Ascending aorta (tissue), 2 donors: ENCODE measurements around the gene SLC6A11. TPM values are rescaled to one million over a fixed set of nuclear protein-coding genes. Genes with fewer than 3 reads are reported as not detected.

Experiments
- DNase-seq, 2 donors: peaks; one replicate each; pipeline ENCODE4 v3.0.0-alpha.2; 2019; ENCODE audit warnings: low spot score in 2 of 2
- H3K27ac ChIP-seq, 2 donors: fragments of 200-600 bp; sonication (generic); one replicate each; pipeline ENCODE4 v1.5.1; 2016 to 2017; ENCODE audit warnings: mild to moderate bottlenecking in 1 of 2
- H3K27me3 ChIP-seq: fragments of 200-600 bp; sonication (generic); one replicate; pipeline ENCODE4 v1.5.1; 2017
- H3K36me3 ChIP-seq, 2 donors: fragments of 200-600 bp; sonication (generic); one replicate each; pipeline ENCODE4 v1.5.1; 2016
- H3K4me1 ChIP-seq, 2 donors: fragments of 200-600 bp; sonication (generic); one replicate each; pipeline ENCODE4 v1.5.1; 2016 to 2017; ENCODE audit warnings: mild to moderate bottlenecking in 1 of 2
- H3K4me3 ChIP-seq, 2 donors: fragments of 200-600 bp; sonication (generic); one replicate each; pipeline ENCODE4 v1.5.1; 2016 to 2017; ENCODE audit warnings: mild to moderate bottlenecking in 1 of 2
- H3K9me3 ChIP-seq, 2 donors: fragments of 200-600 bp; sonication (generic); one replicate each; pipeline ENCODE4 v1.5.1; 2016
- intact Hi-C: fragments of 100-400 bp; cut with DNase I; formaldehyde crosslinking; loops from one replicate; pipeline ENCODE4 v1.15.1; 2023
- total RNA-seq: library from RNA; depleted of rRNA; stranded (reverse); fragments of >200 nt; gene quantifications from one replicate; pipeline ENCODE4 v1.1.0, GENCODE V29; 2016
- TF ChIP-seq, protein P1 (sequence below), 3 experiments: fragments of 200-600 bp in 2 of 3; fragments of 450-650 bp in 1 of 3; sonication (generic) in 2 of 3; IDR thresholded peaks; one replicate each; pipeline ENCODE4 v1.5.1; 2016 to 2019; ENCODE audit warnings: antibody characterized with exemption in 3 of 3, mild to moderate bottlenecking in 1 of 3, moderate library complexity in 1 of 3

SLC6A11 gene
- total RNA-seq, 1 donor from 2014 or later, result not detected

DNA sequence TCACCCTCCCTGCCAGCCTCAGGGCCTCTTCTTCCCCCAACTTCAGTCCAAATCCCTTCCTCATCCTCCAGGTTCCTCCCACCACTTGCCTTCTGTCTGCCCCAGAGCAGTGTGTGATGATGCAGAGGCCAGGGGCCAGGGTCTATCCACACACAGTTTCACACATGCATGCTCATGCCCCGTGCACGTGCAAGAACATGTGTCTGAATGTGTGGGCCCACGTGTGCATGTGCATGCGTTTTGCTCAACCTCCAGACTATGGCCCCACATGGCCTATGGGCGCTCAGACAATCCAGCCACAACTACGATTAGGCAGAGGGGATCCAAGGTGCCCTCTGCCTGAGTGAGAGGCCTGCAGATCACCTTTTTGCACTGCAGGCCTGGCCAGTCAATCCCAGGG is 144.2 kb downstream of the SLC6A11 start:
- no peaks in the 10 kb centered on the region for H3K4me1 ChIP-seq
- TF ChIP-seq, protein P1, sequence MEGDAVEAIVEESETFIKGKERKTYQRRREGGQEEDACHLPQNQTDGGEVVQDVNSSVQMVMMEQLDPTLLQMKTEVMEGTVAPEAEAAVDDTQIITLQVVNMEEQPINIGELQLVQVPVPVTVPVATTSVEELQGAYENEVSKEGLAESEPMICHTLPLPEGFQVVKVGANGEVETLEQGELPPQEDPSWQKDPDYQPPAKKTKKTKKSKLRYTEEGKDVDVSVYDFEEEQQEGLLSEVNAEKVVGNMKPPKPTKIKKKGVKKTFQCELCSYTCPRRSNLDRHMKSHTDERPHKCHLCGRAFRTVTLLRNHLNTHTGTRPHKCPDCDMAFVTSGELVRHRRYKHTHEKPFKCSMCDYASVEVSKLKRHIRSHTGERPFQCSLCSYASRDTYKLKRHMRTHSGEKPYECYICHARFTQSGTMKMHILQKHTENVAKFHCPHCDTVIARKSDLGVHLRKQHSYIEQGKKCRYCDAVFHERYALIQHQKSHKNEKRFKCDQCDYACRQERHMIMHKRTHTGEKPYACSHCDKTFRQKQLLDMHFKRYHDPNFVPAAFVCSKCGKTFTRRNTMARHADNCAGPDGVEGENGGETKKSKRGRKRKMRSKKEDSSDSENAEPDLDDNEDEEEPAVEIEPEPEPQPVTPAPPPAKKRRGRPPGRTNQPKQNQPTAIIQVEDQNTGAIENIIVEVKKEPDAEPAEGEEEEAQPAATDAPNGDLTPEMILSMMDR (IDR thresholded peaks at IDR 0.05), result no peak
- no peak overlapping the region for H3K27ac ChIP-seq
- DNase-seq, result no peak
- H3K4me3 ChIP-seq, result no peak overlapping the region
- H3K9me3 ChIP-seq, result no peaks in the 10 kb centered on the region
- no peaks in the 10 kb centered on the region for H3K36me3 ChIP-seq
- H3K27me3 ChIP-seq, result no peaks in the 10 kb centered on the region
- intact Hi-C loops, result no loop called here

DNA sequence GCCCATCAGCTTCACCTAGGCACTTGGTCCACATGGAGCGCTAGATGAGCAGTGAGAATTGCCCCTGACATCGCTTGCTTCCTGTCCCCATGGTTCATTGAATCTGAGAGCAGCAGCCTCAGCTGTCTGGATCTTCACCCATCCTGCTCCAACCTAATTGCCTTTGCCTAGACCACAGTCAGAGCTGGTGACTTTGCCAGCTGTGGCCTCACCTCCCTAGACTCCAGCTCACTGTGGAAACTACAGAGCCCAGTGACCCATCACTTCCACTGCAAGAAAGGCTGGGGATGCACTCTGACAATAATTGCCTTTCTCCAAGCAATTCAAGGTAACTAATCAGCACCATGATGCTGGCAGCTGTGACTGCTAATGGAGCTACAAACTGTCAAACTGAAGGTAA is 145.9 kb downstream of the SLC6A11 start:
- Histone ChIP-seq H3K9me3 (no peaks in the 10 kb centered on the region), H3K36me3 (no peaks in the 10 kb centered on the region), H3K4me3 (no peak overlapping the region), H3K27ac (no peak overlapping the region), H3K4me1 (no peaks in the 10 kb centered on the region), H3K27me3 (no peaks in the 10 kb centered on the region)
- TF ChIP-seq, protein P1 (IDR thresholded peaks at IDR 0.05), result no peak
- DNase-seq, result no peak
- intact Hi-C loops, result no loop called here

DNA sequence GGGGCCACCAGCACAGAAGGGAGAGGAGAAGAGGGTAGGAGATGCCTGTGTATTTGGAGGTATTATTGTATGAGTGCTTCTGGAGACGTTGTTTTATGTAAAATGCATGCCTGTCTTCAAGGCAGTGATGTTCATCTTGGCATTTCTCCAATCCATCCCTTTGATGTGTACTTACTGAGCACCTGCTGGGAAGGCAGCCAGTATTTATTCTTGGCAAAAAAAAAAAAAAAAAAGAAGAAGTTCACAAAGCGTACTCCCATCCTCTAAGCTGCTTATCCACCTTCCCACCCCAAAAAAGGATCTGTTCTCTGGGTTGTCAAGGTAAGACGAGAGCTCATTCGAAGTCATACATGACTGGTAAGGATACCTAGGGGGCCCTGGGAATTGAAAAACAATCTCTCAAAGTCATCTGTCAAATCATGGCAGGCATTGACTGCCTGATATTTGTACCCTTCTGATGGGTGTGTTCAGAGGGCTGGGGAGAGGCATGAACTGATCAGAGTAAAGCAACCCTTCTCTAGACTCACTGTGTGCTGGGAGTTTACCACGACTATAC is 146.5 kb downstream of the SLC6A11 start:
- TF ChIP-seq, protein P1 (IDR thresholded peaks at IDR 0.05), result no peak
- Histone ChIP-seq H3K36me3 (no peaks in the 10 kb centered on the region), H3K4me3 (no peak overlapping the region), H3K9me3 (no peaks in the 10 kb centered on the region), H3K27me3 (no peaks in the 10 kb centered on the region), H3K27ac (no peak overlapping the region), H3K4me1 (no peaks in the 10 kb centered on the region)
- intact Hi-C loops, result no loop called here
- no peak for DNase-seq

DNA sequence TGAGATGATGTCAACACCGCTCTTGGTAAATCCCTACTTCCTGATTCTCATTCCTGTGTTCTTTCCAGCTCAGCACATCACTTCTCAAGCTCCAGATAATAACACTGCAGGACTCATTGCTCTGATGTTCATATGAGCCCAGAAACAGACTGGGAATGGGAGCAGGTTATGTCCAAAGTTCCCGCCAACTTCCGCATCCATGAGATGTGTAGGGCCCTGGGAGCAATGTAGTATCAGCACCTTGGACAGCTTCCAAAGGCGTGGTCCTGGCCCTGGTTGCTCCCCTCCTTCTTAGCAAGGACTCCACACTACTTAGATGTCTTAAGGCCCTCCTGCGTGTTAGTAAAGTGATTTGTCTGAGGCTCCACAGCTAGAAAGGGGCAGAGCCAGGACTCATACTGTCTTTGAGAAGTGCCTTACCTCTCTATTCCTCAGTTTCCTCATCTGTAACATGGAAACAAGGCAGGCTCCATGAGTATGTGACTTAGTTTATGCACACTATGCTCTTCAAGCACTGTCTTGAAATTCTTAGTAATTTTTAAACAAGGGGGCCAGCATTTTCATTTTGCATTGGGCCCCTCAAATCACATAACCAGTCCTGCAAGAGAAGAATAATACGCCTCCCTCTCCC is 148.6 kb downstream of the SLC6A11 start:
- TF ChIP-seq, protein P1 (IDR thresholded peaks at IDR 0.05), result no peak
- Histone ChIP-seq H3K27ac (no peak overlapping the region), H3K9me3 (no peaks in the 10 kb centered on the region), H3K4me3 (no peak overlapping the region), H3K4me1 (no peaks in the 10 kb centered on the region), H3K36me3 (no peaks in the 10 kb centered on the region), H3K27me3 (no peaks in the 10 kb centered on the region)
- intact Hi-C loops, result no loop called here
- DNase-seq, result no peak

DNA sequence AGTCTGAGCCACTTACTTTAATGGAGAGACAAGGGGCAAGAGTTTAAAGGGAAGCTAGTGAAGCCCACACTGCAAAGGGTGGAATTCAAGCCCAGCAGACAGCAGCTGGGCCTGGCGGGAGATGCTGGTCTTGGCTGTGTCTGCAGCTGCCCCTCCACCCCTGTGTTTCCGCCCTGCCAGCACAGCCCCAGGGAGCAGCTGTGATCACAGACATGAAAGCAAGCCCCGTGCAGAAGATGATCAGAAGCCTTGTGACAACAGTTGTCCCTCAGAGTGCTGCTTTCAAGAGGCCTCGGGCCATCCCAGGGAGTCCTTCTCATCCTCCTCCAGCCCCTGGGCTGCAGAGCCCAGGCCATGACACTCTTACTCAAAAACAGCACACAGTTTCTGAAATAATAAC is 152.4 kb downstream of the SLC6A11 start:
- intact Hi-C loops, result no loop called here
- Histone ChIP-seq H3K4me3 (no peak overlapping the region), H3K27ac (no peak overlapping the region), H3K9me3 (no peaks in the 10 kb centered on the region), H3K36me3 (no peaks in the 10 kb centered on the region), H3K27me3 (no peaks in the 10 kb centered on the region), H3K4me1 (no peaks in the 10 kb centered on the region)
- DNase-seq, result no peak
- TF ChIP-seq, protein P1 (IDR thresholded peaks at IDR 0.05), result no peak
